NCI-H2227 (cell line): ENCODE data around the gene PLAAT4.
"Not testable (repeated sequence)": the region's sequence is repeated elsewhere in the genome, so short reads cannot be mapped to it uniquely, and the experiment has no call there.

Experiments used
- DNase-seq: peaks from one replicate; lab custom pipeline; 2025; ENCODE audit not compliant: unreplicated experiment; lab: John Stamatoyannopoulos, UW

The PLAAT4 gene

DNA sequence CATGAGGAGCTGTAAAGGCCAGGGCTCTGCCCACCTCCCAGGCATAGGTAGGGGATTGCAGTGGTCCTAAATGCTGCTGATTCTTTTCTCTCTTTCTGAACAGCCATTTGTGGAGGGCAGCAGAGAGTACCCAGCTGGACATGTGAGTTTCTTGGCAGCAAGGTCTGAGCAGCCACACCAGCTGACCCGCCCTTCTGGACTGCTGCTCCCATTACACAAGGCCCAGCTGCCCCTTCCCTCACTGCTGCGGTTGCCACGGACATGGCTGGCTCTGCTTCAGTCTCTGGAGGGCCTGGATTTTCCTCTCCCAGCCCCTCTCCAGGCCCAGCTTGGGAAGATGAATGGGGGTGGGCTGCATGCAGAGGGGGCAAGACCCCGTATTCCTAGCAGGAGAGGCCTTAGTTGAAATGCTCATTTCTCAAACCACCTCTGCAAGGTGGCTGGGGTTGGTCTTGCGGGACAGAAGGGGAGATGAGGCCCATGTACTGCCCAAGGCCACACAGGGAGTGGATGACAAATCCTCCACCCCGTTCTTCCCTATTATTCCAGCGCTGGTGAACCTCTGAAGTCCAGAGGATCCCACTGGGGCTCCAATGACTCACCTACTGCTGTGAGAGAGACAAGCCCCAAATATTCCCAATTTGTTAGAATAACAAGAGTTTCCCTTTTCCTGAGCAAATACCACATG, 26.1 kb upstream of the PLAAT4 start:
- no peak for DNase-seq

GRCh38 chr11:63511048-63511748, 25.4 kb upstream of the PLAAT4 start:
- DNase-seq: no peak

- no peak for DNase-seq
These were observed 23.8 kb upstream of the PLAAT4 start for GRCh38 chr11:63512816-63513215.

- DNase-seq: no peak
These were observed 20.5 kb upstream of the PLAAT4 start for GRCh38 chr11:63516109-63516508.

- DNase-seq: no peak
These were observed 19.5 kb upstream of the PLAAT4 start for GRCh38 chr11:63517156-63517555.

- no peak for DNase-seq
These were observed 18.1 kb upstream of the PLAAT4 start for GRCh38 chr11:63518548-63518947.

DNA sequence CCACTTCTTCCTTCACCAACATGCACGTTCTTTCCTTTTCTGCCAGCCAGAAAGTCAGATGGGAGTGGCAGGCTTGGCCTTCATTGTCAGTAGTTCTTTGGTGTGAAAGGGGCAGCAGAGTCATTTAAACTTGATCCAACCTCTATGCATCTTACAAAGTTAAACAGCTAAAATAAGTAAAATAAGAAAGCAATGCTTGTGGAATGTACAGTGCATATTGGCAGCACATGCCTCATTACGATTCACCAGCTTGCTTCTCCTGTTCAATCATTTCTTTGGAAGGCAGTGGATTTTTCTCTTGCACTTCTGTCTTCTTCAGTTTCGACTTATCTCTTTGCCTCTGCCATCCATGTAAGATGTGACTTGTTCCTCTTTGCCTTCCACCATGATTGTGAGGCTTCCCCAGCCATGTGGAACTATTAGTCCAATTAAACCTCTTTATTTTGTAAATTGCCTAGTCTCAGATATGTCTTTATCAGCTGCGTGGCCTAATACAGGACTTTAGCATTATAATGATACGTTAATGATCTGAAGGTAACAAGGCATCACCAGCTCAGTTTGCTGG, 15.9 kb upstream of the PLAAT4 start:
- no peak for DNase-seq

DNA sequence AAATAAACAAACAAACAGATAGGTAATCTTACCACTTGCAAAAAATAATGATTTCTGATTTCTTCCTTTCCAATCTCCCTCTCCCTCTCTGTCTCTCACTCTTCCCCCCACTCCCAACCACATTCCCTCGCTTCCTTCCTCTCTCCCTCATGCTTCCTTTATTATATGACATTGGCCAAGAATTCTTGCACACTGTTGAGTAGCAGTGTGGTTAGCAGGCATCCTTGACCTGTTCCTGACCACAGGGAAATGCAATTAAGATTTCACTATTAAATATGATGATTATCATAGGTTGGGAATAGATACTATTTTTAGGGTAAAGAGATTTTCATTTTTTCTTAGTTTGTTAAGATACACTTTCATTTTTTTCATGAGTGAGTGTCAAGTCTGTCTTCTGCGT, 14.7 kb upstream of the PLAAT4 start:
- no peak for DNase-seq

GRCh38 chr11:63523151-63523550, 13.5 kb upstream of the PLAAT4 start:
- DNase-seq: no peak

DNA sequence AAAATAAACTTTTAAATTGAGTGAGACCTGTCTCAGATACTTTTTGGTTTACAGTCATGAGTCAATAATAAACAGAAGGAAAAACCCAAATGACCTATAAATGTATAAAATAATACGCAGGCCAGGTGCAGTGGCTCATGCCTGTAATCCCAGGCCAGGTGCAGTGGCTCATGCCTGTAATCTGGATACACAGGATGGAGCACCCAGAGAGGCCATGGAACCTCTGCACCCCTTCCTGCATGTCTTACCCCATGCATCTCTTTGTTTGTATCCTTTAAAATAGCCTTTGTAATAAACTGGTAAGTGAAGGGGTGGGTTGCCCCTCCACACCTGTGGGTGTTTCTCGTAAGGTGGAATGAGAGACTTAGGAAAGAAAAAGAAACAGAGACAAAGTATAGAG, 8.9 kb upstream of the PLAAT4 start:
- no peak for DNase-seq

DNA sequence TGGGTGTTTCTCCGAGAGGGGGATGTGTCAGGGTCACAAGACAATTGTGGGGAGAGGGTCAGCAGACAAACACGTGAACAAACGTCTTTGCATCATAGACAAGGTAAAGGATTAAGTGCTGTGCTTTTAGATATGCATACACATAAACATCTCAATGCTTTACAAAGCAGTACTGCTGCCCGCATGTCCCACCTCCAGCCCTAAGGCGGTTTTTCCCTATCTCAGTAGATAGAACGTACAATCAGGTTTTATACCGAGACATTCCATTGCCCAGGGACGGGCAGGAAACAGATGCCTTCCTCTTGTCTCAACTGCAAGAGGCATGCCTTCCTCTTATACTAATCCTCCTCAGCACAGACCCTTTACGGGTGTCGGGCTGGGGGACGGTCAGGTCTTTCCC, 8.5 kb upstream of the PLAAT4 start:
- not testable (repeated sequence) for DNase-seq

DNA sequence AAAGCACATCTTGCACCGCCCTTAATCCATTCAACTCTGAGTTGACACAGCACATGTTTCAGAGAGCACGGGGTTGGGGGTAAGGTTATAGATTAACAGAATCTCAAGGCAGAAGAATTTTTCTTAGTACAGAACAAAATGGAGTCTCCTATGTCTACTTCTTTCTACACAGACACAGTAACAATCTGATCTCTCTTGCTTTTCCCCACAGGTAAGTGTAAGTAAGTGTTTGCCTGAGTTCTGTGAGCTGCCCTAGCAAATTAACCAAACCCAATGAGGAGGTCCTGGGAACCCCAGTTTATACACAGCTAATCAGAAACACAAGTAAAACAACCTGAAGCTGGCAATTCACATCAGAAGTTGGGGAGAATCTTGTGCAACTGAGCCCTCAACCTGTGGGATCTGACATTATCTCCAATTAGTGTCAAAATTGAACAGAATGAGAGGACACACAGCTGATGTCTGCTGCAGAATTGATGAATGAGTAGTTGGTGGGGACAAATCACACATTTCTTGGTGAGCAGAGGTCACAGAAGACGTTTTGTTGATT, 7.8 kb upstream of the PLAAT4 start:
- DNase-seq: not testable (repeated sequence)

GRCh38 chr11:63529373-63529772, 7.2 kb upstream of the PLAAT4 start:
- not testable (repeated sequence) for DNase-seq

DNA sequence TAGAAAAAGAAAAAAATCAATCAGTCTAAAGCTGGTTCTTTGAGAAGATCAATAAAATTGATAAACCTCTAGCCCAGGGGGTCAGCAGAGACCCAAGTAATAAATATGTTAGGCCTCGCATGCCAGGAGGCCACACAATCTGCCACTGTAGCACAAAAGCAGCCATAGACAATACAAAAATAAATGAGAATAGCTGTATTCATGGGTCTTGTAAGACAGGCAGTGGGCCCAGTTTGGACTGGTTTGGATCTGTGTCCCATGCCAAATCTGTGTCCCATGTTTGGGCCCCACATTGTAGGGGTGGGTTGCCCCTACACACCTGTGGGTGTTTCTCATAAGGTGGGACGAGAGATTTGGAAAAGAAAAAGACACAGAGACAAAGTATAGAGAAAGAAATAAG, 6.6 kb upstream of the PLAAT4 start:
- no peak for DNase-seq

DNA sequence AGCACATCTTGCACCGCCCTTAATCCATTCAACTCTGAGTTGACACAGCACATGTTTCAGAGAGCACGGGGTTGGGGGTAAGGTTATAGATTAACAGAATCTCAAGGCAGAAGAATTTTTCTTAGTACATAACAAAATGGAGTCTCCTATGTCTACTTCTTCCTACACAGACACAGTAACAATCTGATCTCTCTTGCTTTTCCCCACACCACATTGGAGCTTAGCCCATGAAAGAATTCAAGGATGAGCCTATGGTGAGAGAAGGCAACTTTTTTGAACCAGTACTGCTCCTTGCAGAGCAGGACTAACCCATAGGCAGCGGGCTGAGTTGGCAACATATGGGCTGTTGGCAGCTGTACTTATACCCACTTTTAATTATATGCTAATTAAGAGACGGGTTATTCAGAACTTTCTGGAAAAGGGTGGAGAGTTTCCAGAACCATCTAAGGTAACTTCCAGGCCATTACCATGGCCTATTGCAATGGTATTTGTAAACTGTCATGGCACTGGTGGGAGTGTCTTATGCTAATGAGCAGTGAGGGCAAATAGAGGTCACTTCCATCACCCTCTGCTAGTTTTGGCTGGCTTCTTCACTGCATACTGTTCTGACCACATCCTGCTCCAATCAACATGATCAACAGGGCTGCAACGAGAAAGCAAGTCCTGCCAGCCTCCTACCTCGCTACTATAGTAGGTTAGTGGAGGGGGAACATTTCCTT, 5.4 kb upstream of the PLAAT4 start:
- DNase-seq: not testable (repeated sequence)

GRCh38 chr11:63532117-63532516, 4.5 kb upstream of the PLAAT4 start:
- no peak for DNase-seq

DNA sequence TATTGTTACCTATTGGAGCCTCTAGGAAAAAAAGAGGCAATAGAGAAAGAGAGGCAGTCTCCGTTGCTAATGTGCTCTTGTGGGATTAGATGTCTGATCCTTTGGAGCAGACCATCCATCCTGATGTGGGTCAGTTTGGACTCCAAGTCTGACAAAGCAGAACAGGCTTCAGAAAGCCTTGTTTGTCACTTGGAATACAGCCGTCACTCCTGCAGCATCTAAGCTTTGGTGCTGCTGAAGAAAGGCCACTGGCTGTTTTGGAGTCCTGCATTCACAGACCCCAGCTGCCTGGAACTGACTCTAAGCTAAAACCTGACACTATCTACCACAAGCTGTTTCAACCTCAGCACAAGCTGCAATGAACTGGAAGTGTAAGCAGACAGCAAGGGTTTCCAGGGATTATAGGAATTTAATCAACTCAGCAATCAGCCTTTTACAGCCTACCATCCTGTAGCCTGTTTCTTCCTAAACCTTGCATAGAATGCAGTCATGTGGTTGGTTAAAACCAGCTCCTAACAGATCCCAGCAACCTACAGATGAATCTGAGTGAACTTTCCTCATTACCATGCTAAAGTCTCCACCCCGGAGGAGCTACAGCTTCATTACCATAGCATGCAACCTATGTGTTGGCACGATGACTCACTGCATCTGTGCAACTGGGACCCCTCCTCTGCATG, 3.7 kb upstream of the PLAAT4 start:
- no peak for DNase-seq

DNA sequence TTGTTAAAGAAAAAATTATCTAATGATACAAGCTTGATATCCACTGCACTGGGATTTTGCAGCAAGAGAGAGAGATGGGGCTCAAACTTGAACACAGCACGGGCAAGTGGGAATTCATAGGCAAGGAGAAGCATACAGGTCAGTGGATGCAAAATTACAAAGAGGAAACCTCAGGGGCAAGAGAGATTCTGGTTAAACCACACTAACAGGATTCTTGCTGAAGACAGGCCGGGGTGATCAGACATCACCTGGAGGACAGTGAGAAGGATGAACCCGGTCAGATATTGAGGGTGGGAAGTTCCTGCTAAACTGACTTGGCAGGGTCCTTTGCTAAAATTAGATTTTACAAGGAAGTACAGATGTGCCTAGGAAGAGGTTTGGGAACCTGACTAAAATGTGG, 2.5 kb upstream of the PLAAT4 start:
- no peak for DNase-seq

DNA sequence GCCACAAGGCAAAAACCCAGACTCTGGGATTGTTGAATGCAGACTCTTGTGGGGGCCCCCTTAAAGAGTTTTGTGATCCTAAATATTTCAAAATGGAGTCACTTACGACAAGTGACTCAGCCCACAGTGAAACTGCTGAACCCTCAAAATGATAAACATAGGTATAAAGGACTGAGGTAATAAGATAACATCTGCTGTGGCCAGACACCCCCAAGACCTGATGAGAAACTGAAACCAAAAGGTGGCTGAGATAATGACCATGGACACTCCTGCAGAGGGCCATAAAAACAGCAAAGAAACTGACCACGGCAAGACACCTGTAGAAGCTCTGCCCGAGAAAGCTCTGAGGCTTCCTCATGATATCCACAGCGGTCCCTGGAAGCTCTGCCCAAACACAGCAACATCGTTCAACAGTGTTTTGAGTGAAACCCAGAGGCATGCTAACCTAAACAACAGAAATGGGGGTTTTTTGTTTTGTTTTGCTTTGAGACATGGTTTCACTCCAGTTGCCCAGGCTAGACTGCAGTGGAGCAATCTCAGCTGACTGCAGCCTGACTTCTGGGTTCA, 1.6 kb upstream of the PLAAT4 start:
- no peak for DNase-seq

DNA sequence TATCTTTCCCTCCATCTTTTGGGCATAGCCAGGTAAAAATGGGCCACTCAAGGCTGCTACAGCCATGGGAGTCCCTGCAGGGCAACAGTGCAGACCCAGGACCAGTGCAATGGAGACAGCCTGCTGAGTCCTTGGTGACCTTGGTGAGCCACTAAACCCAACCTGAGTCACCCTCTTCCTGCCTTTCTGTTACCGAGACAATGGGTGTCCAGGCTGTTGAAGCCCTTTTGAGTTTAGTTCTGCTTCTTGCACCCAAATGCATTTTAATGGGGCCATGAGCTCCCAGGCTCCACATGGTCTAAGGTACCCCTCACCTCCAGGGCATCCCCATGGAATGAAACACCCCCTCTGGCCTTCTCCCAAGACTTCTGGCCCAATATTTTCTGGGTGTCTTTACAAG, 874 bp upstream of the PLAAT4 start:
- DNase-seq: no peak
